Transverse colon (tissue), 4 donors: ENCODE measurements around the gene SCYL2.
"Not testable (repeated sequence)": the region's sequence is repeated elsewhere in the genome, so short reads cannot be mapped to it uniquely, and the experiment has no call there.

Experiments used
- CTCF ChIP-seq, 5 experiments: fragments of 200-600 bp in 3 of 5; fragments of 450-650 bp in 2 of 5; sonication (generic) in 3 of 5; IDR thresholded peaks; 1 replicate in 2 of 5; 2 replicates in 3 of 5; pipeline ENCODE4 v1.5.1; 2016 to 2017; ENCODE audit warnings: antibody characterized with exemption in 5 of 5, inconsistent platforms in 3 of 5, mild to moderate bottlenecking in 2 of 5, moderate library complexity in 1 of 5
- EP300 ChIP-seq: sonication (generic); formaldehyde crosslinking; IDR thresholded peaks from one replicate; pipeline ENCODE4 v1.6.1; 2017; ENCODE audit warnings: antibody characterized with exemption, low read depth
- POLR2A ChIP-seq: fragments of 450-650 bp; IDR thresholded peaks from one replicate; pipeline ENCODE4 v1.6.1; 2016; ENCODE audit warnings: antibody characterized with exemption, mild to moderate bottlenecking, moderate library complexity
- POLR2AphosphoS5 ChIP-seq, 3 donors: sonication (generic); formaldehyde crosslinking; IDR thresholded peaks; one replicate each; pipeline ENCODE4 v1.6.1; 2016; ENCODE audit warnings: antibody characterized with exemption in 3 of 3

- TF ChIP-seq CTCF (IDR thresholded peaks at IDR 0.05); EP300; POLR2AphosphoS5 (IDR thresholded peaks at IDR 0.05); POLR2A: not testable (repeated sequence)
These were observed 27.4 kb downstream of the SCYL2 start for GRCh38 chr12:100294366-100294765.
